Activated naive CD4-positive, alpha-beta T cell treated with anti-CD3 and anti-CD28 coated beads, Interleukin-2, amount 50 U/mL, for 24 hours (primary cell): ENCODE results near the gene TBX4.
"Not testable (repeated sequence)": the region's sequence is repeated elsewhere in the genome, so short reads cannot be mapped to it uniquely, and the experiment has no call there.

ENCODE experiments used
- H3K27ac Mint-ChIP-seq: one replicate; pipeline ENCODE4 v1.8.0; 2021; ENCODE audit warnings: mild to moderate bottlenecking, mixed read lengths
- H3K27me3 Mint-ChIP-seq: one replicate; pipeline ENCODE4 v1.8.0; 2021; ENCODE audit warnings: mixed read lengths
- H3K36me3 Mint-ChIP-seq: one replicate; pipeline ENCODE4 v1.8.0; 2021; ENCODE audit warnings: mixed read lengths
- H3K4me1 Mint-ChIP-seq: one replicate; pipeline ENCODE4 v1.8.0; 2021; ENCODE audit warnings: mixed read lengths
- H3K4me3 Mint-ChIP-seq: one replicate; pipeline ENCODE4 v1.8.0; 2021; ENCODE audit warnings: mild to moderate bottlenecking, mixed read lengths
- H3K9me3 Mint-ChIP-seq: one replicate; pipeline ENCODE4 v1.8.0; 2021; ENCODE audit warnings: mixed read lengths

The TBX4 gene

DNA sequence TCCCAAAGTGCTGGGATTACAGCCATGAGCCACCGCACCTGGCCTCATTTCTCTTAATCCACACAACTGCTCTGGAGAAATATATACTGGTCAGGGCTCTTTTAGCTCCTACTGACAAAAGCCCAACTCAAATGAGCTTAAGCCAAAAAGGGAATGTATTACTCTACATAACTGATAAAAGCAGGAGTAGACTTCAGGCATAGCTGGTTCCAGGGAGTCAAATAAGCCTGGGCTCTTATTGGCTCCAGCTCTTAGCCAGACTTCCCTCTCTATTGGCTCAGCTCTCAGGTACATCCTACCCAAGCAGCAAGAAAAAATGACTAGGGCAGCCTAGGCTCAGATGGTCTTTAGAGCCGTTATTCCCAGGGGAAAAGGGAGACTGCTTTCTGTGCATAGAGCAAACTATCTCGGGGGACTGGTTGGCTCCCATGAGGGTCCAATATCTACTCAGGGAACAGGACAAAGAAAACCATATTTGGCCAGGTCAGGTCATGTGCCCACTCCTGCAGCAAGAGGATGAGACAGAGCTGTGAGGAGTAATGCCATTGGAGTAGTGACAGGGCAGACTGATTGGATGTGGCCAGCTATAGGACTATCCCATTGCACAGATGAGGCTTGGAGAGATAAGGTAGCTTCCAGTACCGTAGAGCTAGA, 31.4 kb upstream of the TBX4 start:
- no peaks in the 10 kb centered on the region for H3K4me1 Mint-ChIP-seq
- no peak overlapping the region for H3K4me3 Mint-ChIP-seq
- H3K9me3 Mint-ChIP-seq: no peaks in the 10 kb centered on the region
- no peaks in the 10 kb centered on the region for H3K36me3 Mint-ChIP-seq
- H3K27me3 Mint-ChIP-seq: peaks cover 28% of the 10 kb centered on the region
- H3K27ac Mint-ChIP-seq: no peak overlapping the region

DNA sequence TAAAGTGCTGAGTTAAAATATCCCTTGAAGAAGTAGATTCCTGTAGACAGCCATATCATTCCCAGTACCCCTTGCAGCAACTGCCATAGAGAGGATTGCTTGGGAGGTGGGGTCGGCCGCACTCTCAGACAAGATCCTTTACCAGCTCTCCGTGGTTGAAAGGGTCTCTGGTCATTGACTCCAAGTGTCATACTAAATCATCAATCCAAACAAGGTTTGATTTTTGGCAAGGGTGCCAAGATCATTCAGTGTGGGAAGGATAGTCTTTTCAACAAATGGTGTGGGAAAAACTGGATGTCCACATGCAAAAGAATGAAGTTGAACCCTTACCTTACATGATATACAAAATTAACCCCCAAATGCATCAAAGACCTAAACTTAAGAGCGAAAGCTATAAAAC, 30.8 kb upstream of the TBX4 start:
- H3K27me3 Mint-ChIP-seq: peaks cover 28% of the 10 kb centered on the region
- H3K9me3 Mint-ChIP-seq: no peaks in the 10 kb centered on the region
- H3K36me3 Mint-ChIP-seq: no peaks in the 10 kb centered on the region
- no peak overlapping the region for H3K4me3 Mint-ChIP-seq
- no peak overlapping the region for H3K27ac Mint-ChIP-seq
- H3K4me1 Mint-ChIP-seq: no peaks in the 10 kb centered on the region

DNA sequence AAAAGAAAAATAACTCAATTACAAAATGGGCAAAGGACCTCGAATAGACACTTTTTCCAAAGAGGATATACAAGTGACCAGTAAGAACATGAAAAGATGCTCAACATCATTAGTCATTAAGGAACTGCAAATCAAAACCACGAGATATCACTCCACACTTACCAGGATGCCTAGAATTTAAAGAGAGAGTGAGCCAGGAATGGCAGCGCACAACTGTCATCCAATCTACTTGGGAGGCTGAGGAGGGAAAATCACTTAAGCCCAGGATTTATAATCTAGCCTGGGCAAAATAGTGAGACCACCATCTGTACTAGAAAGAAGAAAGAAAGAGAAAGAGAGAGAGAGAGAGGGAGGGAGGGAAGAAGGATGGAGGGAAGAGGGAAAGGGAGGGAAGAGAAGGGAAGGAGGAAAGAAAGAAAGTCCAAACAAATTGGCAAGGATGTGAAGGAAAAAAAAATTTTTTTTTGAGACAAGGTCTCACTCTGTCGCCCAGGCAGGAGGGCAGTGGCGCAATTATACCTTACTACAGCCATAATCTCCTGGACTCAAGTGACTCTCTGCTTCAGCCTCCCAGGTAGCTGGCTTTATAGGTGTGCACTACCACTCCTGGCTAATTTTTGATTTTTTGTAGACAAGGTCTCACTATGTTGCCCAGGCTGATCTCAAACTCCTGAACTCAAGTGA, 30.0 kb upstream of the TBX4 start:
- Mint-ChIP-seq H3K4me3 (no peak overlapping the region), H3K27me3 (peaks cover 28% of the 10 kb centered on the region), H3K36me3 (no peaks in the 10 kb centered on the region), H3K27ac (no peak overlapping the region), H3K9me3 (no peaks in the 10 kb centered on the region), H3K4me1 (no peaks in the 10 kb centered on the region)

DNA sequence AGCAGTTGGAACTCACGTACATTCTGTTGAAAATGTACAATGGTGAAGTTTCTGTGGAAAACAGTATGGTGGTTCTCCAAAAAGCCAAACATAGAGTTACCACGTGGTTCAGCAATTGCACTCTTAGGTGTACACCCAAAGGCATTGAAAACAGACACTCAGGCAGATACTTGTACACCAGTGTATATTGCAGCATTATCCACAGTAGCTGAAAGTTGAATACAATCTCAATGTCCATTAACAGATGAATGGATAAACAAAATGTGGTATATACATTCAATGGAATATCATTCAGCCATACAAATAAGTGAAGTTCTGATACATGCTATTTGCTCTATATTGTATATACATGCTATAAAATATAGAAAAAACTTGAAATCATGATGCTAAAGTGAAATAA, 29.4 kb upstream of the TBX4 start:
- no peaks in the 10 kb centered on the region for H3K4me1 Mint-ChIP-seq
- no peak overlapping the region for H3K4me3 Mint-ChIP-seq
- no peak overlapping the region for H3K27ac Mint-ChIP-seq
- H3K36me3 Mint-ChIP-seq: no peaks in the 10 kb centered on the region
- H3K9me3 Mint-ChIP-seq: no peaks in the 10 kb centered on the region
- H3K27me3 Mint-ChIP-seq: peaks cover 27% of the 10 kb centered on the region

- Mint-ChIP-seq H3K4me3 (no peak overlapping the region), H3K36me3 (no peaks in the 10 kb centered on the region), H3K4me1 (no peaks in the 10 kb centered on the region), H3K27ac (no peak overlapping the region), H3K27me3 (peaks cover 24% of the 10 kb centered on the region), H3K9me3 (no peaks in the 10 kb centered on the region)
These were observed 28.1 kb upstream of the TBX4 start for GRCh38 chr17:61423967-61424649.

- H3K27me3 Mint-ChIP-seq: peaks cover 15% of the 10 kb centered on the region
- no peak overlapping the region for H3K27ac Mint-ChIP-seq
- no peak overlapping the region for H3K4me3 Mint-ChIP-seq
- no peaks in the 10 kb centered on the region for H3K9me3 Mint-ChIP-seq
- no peaks in the 10 kb centered on the region for H3K36me3 Mint-ChIP-seq
- H3K4me1 Mint-ChIP-seq: no peaks in the 10 kb centered on the region
These were observed 26.3 kb upstream of the TBX4 start for GRCh38 chr17:61425682-61426481.

GRCh38 chr17:61426482-61427304, 25.5 kb upstream of the TBX4 start:
- H3K9me3 Mint-ChIP-seq: no peaks in the 10 kb centered on the region
- H3K27me3 Mint-ChIP-seq: peaks cover 11% of the 10 kb centered on the region

GRCh38 chr17:61427567-61427966, 24.7 kb upstream of the TBX4 start:
- H3K27ac Mint-ChIP-seq: no peak overlapping the region
- peaks cover 9% of the 10 kb centered on the region for H3K27me3 Mint-ChIP-seq
- H3K4me1 Mint-ChIP-seq: no peaks in the 10 kb centered on the region

More at GRCh38 chr17:61426482-61427304, 25.5 kb upstream of the TBX4 start:
- Mint-ChIP-seq H3K4me1 (no peaks in the 10 kb centered on the region), H3K36me3 (no peaks in the 10 kb centered on the region), H3K4me3 (no peak overlapping the region), H3K27ac (no peak overlapping the region)

DNA sequence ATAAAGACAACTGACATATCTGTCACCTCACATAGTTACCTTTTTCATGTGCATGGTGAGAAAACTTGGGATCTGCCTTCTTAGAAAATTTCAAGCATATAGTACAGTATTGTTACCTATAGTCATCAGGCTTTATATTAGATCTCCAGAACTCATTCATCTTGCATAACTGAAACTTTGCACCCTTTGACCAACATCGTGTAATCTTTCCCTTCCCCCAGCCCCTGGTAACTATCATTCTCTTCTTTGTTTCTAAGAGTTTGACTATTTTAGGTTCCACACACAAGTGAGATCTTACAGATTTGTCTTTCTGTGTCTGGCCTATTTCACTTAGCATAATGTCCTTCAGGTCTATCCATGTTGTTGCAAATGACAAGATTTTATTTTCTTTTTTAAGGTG, 22.9 kb upstream of the TBX4 start:
- no peak overlapping the region for H3K27ac Mint-ChIP-seq
- H3K4me1 Mint-ChIP-seq: no peaks in the 10 kb centered on the region
- no peak overlapping the region for H3K4me3 Mint-ChIP-seq
- peaks cover 1% of the 10 kb centered on the region for H3K36me3 Mint-ChIP-seq
- no peaks in the 10 kb centered on the region for H3K9me3 Mint-ChIP-seq
- peaks cover 3% of the 10 kb centered on the region for H3K27me3 Mint-ChIP-seq

More at GRCh38 chr17:61427567-61427966, 24.7 kb upstream of the TBX4 start:
- no peaks in the 10 kb centered on the region for H3K36me3 Mint-ChIP-seq
- no peak overlapping the region for H3K4me3 Mint-ChIP-seq
- H3K9me3 Mint-ChIP-seq: no peaks in the 10 kb centered on the region

GRCh38 chr17:61429831-61430230, 22.4 kb upstream of the TBX4 start:
- not testable (repeated sequence) for H3K27ac Mint-ChIP-seq, H3K27me3 Mint-ChIP-seq, H3K36me3 Mint-ChIP-seq, H3K4me1 Mint-ChIP-seq, H3K9me3 Mint-ChIP-seq, H3K4me3 Mint-ChIP-seq

DNA sequence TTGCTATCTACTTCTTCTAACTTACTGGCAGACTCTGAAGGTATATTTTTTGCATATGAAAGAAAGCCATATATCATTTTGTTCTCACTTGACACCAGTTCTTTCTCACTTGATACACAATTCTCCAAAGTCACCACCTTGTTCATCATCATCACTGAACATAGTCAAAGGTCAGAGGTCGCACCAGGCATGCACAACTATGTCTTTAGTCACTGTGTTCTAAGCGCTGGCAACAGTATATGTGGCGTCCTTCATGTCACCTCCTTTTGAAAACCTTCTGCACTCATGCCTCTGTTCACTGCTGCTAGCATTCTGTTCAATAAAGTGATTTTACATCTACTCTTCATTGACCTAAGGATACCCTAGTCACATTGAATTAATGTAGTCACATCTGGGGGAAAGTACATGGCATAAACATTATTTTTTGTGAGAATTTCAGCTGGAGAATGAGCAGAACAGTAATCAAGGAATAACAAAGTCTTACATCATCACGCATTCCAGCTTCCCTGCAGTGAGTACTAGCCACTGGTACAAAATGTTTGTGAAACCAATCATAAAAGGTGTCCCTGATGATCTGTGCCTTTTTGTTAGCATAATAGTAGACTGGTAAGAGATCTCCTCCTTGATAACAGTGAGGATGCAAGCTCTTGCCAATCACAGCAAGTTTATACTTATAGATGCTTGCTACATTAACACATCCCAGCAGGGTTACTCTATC, 20.5 kb upstream of the TBX4 start:
- Mint-ChIP-seq H3K27ac (no peak overlapping the region), H3K27me3 (peaks cover 14% of the 10 kb centered on the region), H3K36me3 (peaks cover 4% of the 10 kb centered on the region), H3K4me1 (no peaks in the 10 kb centered on the region), H3K4me3 (no peak overlapping the region), H3K9me3 (peaks cover 7% of the 10 kb centered on the region)

DNA sequence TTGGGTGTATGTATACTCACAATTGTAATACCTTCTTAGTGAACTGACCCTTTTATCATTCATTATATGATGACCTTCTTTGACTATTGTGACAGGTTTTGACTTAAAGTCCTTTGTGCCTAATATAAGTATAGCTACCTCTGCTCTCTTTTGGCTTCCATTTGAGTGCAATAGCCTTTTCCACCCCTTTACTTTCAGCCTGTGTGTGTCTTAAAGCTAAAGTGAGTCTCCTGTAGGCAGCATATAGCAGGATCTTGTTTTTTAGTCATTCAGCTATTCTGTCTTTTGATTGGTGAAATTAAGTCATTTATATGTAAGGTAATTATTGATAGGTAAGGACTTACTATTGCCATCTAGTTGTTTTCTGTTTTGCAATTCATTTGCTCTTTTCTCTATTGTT, 15.9 kb upstream of the TBX4 start:
- peaks cover 39% of the 10 kb centered on the region for H3K27me3 Mint-ChIP-seq
- no peaks in the 10 kb centered on the region for H3K4me1 Mint-ChIP-seq
- H3K36me3 Mint-ChIP-seq: peaks cover 21% of the 10 kb centered on the region
- H3K27ac Mint-ChIP-seq: no peak overlapping the region
- H3K9me3 Mint-ChIP-seq: peaks cover 21% of the 10 kb centered on the region
- H3K4me3 Mint-ChIP-seq: no peak overlapping the region

DNA sequence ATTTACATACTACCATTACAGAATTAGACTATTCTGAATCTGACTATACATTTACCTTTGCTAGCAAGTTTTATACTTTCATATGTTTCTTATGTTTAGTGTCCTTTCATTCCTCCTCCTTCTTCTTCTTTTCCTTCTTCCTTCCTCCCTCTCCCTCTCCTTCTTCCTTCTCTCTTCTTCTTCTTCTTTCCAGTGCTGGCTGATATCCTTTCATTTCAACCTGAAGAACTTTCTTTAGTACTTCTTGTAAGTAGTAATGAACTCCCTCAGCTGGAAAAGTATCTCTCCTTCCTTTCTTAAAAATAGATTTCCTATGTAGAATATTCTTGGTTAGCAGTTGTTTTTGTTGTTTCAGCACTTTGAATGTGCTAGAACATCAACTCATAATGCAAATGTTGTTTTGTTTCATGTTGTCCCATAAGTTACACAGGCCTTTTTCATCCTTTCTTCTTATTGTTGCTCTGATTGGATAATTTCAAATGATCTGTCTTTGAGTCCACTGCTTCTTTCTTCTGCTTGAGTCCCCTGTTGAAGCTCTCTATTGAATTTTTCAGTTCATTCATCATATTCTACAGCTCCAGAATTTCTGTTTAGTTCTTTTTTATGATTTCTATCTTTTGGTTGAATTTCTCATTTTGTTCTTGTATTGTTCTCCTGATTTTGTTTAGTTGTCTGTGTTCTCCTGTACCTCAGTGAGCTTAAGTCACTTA, 15.1 kb upstream of the TBX4 start:
- peaks cover 21% of the 10 kb centered on the region for H3K9me3 Mint-ChIP-seq
- no peak overlapping the region for H3K27ac Mint-ChIP-seq
- H3K4me1 Mint-ChIP-seq: no peaks in the 10 kb centered on the region
- H3K36me3 Mint-ChIP-seq: peaks cover 21% of the 10 kb centered on the region
- no peak overlapping the region for H3K4me3 Mint-ChIP-seq
- peaks cover 42% of the 10 kb centered on the region for H3K27me3 Mint-ChIP-seq

GRCh38 chr17:61440697-61441096, 11.5 kb upstream of the TBX4 start:
- H3K36me3 Mint-ChIP-seq: peaks cover 17% of the 10 kb centered on the region
- no peak overlapping the region for H3K4me3 Mint-ChIP-seq
- peaks cover 41% of the 10 kb centered on the region for H3K27me3 Mint-ChIP-seq
- H3K4me1 Mint-ChIP-seq: no peaks in the 10 kb centered on the region
- H3K27ac Mint-ChIP-seq: no peak overlapping the region
- peaks cover 14% of the 10 kb centered on the region for H3K9me3 Mint-ChIP-seq
